Activated CD4-positive, alpha-beta memory T cell treated with anti-CD3 and anti-CD28 coated beads for 36 hours (primary cell): ENCODE results near the gene ANKRD13A. TPM values are rescaled to one million over a fixed set of nuclear protein-coding genes. Genes with fewer than 3 reads are reported as not detected.

Source experiments
- CTCF ChIA-PET: fragments of 350-600 bp; sonication (Branson Sonifier 250); formaldehyde crosslinking; loops from one replicate; lab custom pipeline; 2021; ENCODE audit warnings: antibody characterized with exemption, inconsistent platforms; lab: Charles Lee
- POLR2A ChIA-PET: fragments of 350-600 bp; sonication (Branson Sonifier 250); formaldehyde crosslinking; loops from one replicate; lab custom pipeline; 2021; ENCODE audit warnings: antibody characterized with exemption; lab: Charles Lee
- DNase-seq: peaks from one replicate; pipeline ENCODE4 v3.0.0-alpha.2; 2020
- H3K27ac Mint-ChIP-seq: one replicate; pipeline ENCODE4 v1.8.0; 2021; ENCODE audit warnings: mixed read lengths
- H3K27me3 Mint-ChIP-seq: one replicate; pipeline ENCODE4 v1.8.0; 2021; ENCODE audit warnings: mixed read lengths
- H3K36me3 Mint-ChIP-seq: one replicate; pipeline ENCODE4 v1.8.0; 2021; ENCODE audit warnings: mixed read lengths
- H3K4me1 Mint-ChIP-seq: one replicate; pipeline ENCODE4 v1.8.0; 2021; ENCODE audit warnings: low read depth, mixed read lengths
- H3K4me3 Mint-ChIP-seq: one replicate; pipeline ENCODE4 v1.8.0; 2021; ENCODE audit warnings: mild to moderate bottlenecking, mixed read lengths
- H3K9me3 Mint-ChIP-seq: one replicate; pipeline ENCODE4 v1.8.0; 2021; ENCODE audit warnings: mixed read lengths
- intact Hi-C: fragments of 100-400 bp; cut with micrococcal nuclease; formaldehyde crosslinking; loops from one replicate; pipeline ENCODE4 v1.15.1; 2023
- total RNA-seq, 2 experiments: library from RNA; stranded (reverse); gene quantifications; one replicate each; pipeline ENCODE4 v1.2.3, GENCODE V29; 2021

The ANKRD13A gene
- total RNA-seq, 2 experiments from 2014 or later, result 45.0 to 46.6 TPM

- peak overlapping the region; percentile 95 for H3K27ac Mint-ChIP-seq
- H3K36me3 Mint-ChIP-seq, result peaks cover 5% of the 10 kb centered on the region
- H3K4me1 Mint-ChIP-seq, result peaks cover 58% of the 10 kb centered on the region
- H3K4me3 Mint-ChIP-seq, result peak overlapping the region; percentile 96
- intact Hi-C loops, result loop anchor here (1.0 to 10.0 kb wide), 4 partner anchors 15 to 588 kb away; partner anchors contain the start of genes ATP2A2, C12orf76 and PPTC7
- ChIA-PET POLR2A (interaction anchor here (0.9 to 1.6 kb wide), 4 partner anchors 11 to 29 kb away, joined by 3 to 4 read pairs (median 3); no protein-coding TSS in a partner anchor), CTCF (no interaction called here)
- H3K9me3 Mint-ChIP-seq, result no peaks in the 10 kb centered on the region
- no peak for DNase-seq
- H3K27me3 Mint-ChIP-seq, result no peaks in the 10 kb centered on the region
Observed at GRCh38 chr12:109996483-109996853, 2.8 kb upstream of the ANKRD13A start.

GRCh38 chr12:109997393-109997792, 1.8 kb upstream of the ANKRD13A start:
- ChIA-PET POLR2A (no interaction called here), CTCF (interaction anchor here (0.6 kb wide), 1 partner anchor 434 kb away, joined by 3 read pairs; no protein-coding TSS in a partner anchor)
- DNase-seq, result no peak
- H3K27ac Mint-ChIP-seq, result peak overlapping the region; percentile 29
- intact Hi-C loops, result loop anchor here (2.0 to 10.0 kb wide), 3 partner anchors 51 to 587 kb away; partner anchors contain the start of genes ATP2A2, C12orf76 and PPTC7
- H3K4me3 Mint-ChIP-seq, result no peak overlapping the region
- H3K4me1 Mint-ChIP-seq, result peaks cover 57% of the 10 kb centered on the region
- H3K27me3 Mint-ChIP-seq, result no peaks in the 10 kb centered on the region
- H3K36me3 Mint-ChIP-seq, result peaks cover 5% of the 10 kb centered on the region
- no peaks in the 10 kb centered on the region for H3K9me3 Mint-ChIP-seq

GRCh38 chr12:109998241-109998903, 858 bp upstream of the ANKRD13A start:
- POLR2A ChIA-PET, result interaction anchor here (0.9 to 1.3 kb wide), 4 partner anchors 10 to 98 kb away, joined by 3 to 4 read pairs (median 4); no protein-coding TSS in a partner anchor

GRCh38 chr12:109999649-109999971, 380 bp downstream of the ANKRD13A start:
- peaks cover 8% of the 10 kb centered on the region for H3K36me3 Mint-ChIP-seq
- H3K27ac Mint-ChIP-seq, result peak overlapping the region; percentile 88
- peaks cover 58% of the 10 kb centered on the region for H3K4me1 Mint-ChIP-seq
- no peaks in the 10 kb centered on the region for H3K9me3 Mint-ChIP-seq
- CTCF ChIA-PET, result interaction anchor here (1.1 to 1.4 kb wide), 3 partner anchors 11 to 154 kb away, joined by 3 read pairs; partner anchors contain the start of gene TCHP
- peak; percentile 21 for DNase-seq
- intact Hi-C loops, result loop anchor here (1.0 to 10.0 kb wide), 3 partner anchors 99 to 585 kb away; partner anchors contain the start of genes ATP2A2, PPTC7 and TCHP
- no peaks in the 10 kb centered on the region for H3K27me3 Mint-ChIP-seq
- H3K4me3 Mint-ChIP-seq, result peak overlapping the region; percentile 98
- POLR2A ChIA-PET, result interaction anchor here (1.1 kb wide), 2 partner anchors 15 to 26 kb away, joined by 3 read pairs; no protein-coding TSS in a partner anchor

More at GRCh38 chr12:109998241-109998903, 858 bp upstream of the ANKRD13A start:
- H3K4me1 Mint-ChIP-seq, result peaks cover 56% of the 10 kb centered on the region
- no peaks in the 10 kb centered on the region for H3K27me3 Mint-ChIP-seq
- no peak for DNase-seq
- intact Hi-C loops, result loop anchor here (10.0 kb wide), 2 partner anchors 286 to 586 kb away; partner anchors contain the start of genes ATP2A2 and PPTC7
- CTCF ChIA-PET, result interaction anchor here (0.6 to 1.4 kb wide), 4 partner anchors 10 to 586 kb away, joined by 3 to 4 read pairs (median 3); no protein-coding TSS in a partner anchor
- H3K27ac Mint-ChIP-seq, result peak overlapping the region; percentile 98
- H3K9me3 Mint-ChIP-seq, result no peaks in the 10 kb centered on the region
- H3K4me3 Mint-ChIP-seq, result peak overlapping the region; percentile 92
- H3K36me3 Mint-ChIP-seq, result peaks cover 8% of the 10 kb centered on the region

GRCh38 chr12:109999983-110000505, 814 bp downstream of the ANKRD13A start:
- Mint-ChIP-seq H3K4me3 (peak overlapping the region; percentile 98), H3K27ac (peak overlapping the region; percentile 88), H3K27me3 (no peaks in the 10 kb centered on the region), H3K9me3 (no peaks in the 10 kb centered on the region), H3K4me1 (peaks cover 58% of the 10 kb centered on the region), H3K36me3 (peaks cover 8% of the 10 kb centered on the region)
- CTCF ChIA-PET, result interaction anchor here (1.1 to 1.4 kb wide), 3 partner anchors 11 to 155 kb away, joined by 3 read pairs; partner anchors contain the start of gene TCHP
- POLR2A ChIA-PET, result interaction anchor here (1.1 kb wide), 2 partner anchors 14 to 27 kb away, joined by 3 read pairs; no protein-coding TSS in a partner anchor
- peak; percentile 45 for DNase-seq
- intact Hi-C loops, result loop anchor here (1.0 to 10.0 kb wide), 4 partner anchors 100 to 585 kb away; partner anchors contain the start of genes ATP2A2, PPTC7 and TCHP

GRCh38 chr12:110001596-110001995, 2.4 kb downstream of the ANKRD13A start:
- Mint-ChIP-seq H3K27ac (no peak overlapping the region), H3K27me3 (no peaks in the 10 kb centered on the region), H3K36me3 (peaks cover 7% of the 10 kb centered on the region), H3K4me3 (peak overlapping the region; percentile 98), H3K4me1 (peaks cover 69% of the 10 kb centered on the region), H3K9me3 (no peaks in the 10 kb centered on the region)
- no peak for DNase-seq
- intact Hi-C loops, result loop anchor here (5.0 kb wide), 1 partner anchor 114 kb away; no protein-coding TSS in a partner anchor
- ChIA-PET CTCF (interaction anchor here (1.0 kb wide), 1 partner anchor 41 kb away, joined by 3 read pairs; no protein-coding TSS in a partner anchor), POLR2A (no interaction called here)

GRCh38 chr12:110002676-110003515, 3.7 kb downstream of the ANKRD13A start:
- ChIA-PET POLR2A (no interaction called here), CTCF (no interaction called here)
- Mint-ChIP-seq H3K9me3 (peaks cover 2% of the 10 kb centered on the region), H3K4me1 (peaks cover 72% of the 10 kb centered on the region), H3K4me3 (no peak overlapping the region), H3K27me3 (no peaks in the 10 kb centered on the region), H3K27ac (peak overlapping the region; percentile 9), H3K36me3 (peaks cover 15% of the 10 kb centered on the region)
- intact Hi-C loops, result loop anchor here (5.0 kb wide), 1 partner anchor 116 kb away; no protein-coding TSS in a partner anchor
- no peak for DNase-seq

- Mint-ChIP-seq H3K27me3 (no peaks in the 10 kb centered on the region), H3K36me3 (peaks cover 21% of the 10 kb centered on the region), H3K9me3 (peaks cover 3% of the 10 kb centered on the region), H3K27ac (peak overlapping the region; percentile 38), H3K4me1 (peaks cover 78% of the 10 kb centered on the region), H3K4me3 (no peak overlapping the region)
- ChIA-PET POLR2A (interaction anchor here (0.6 to 1.3 kb wide), 6 partner anchors 9 to 619 kb away, joined by 3 read pairs; partner anchors contain the start of gene GIT2), CTCF (interaction anchor here (0.9 to 1.3 kb wide), 2 partner anchors 11 to 21 kb away, joined by 3 to 6 read pairs; no protein-coding TSS in a partner anchor)
- intact Hi-C loops, result loop anchor here (2.0 to 5.0 kb wide), 2 partner anchors 36 to 117 kb away; no protein-coding TSS in a partner anchor
- DNase-seq, result no peak
Observed at GRCh38 chr12:110004598-110004997, 5.4 kb downstream of the ANKRD13A start.

- peak overlapping the region; percentile 70 for H3K27ac Mint-ChIP-seq
- ChIA-PET CTCF (interaction anchor here (1.3 kb wide), 1 partner anchor 22 kb away, joined by 6 read pairs; no protein-coding TSS in a partner anchor), POLR2A (interaction anchor here (0.9 to 1.3 kb wide), 2 partner anchors 10 to 33 kb away, joined by 3 read pairs; partner anchors contain the start of gene GIT2)
- intact Hi-C loops, result loop anchor here (1.0 to 5.0 kb wide), 3 partner anchors 18 to 35 kb away; no protein-coding TSS in a partner anchor
- no peaks in the 10 kb centered on the region for H3K27me3 Mint-ChIP-seq
- peaks cover 21% of the 10 kb centered on the region for H3K36me3 Mint-ChIP-seq
- peaks cover 3% of the 10 kb centered on the region for H3K9me3 Mint-ChIP-seq
- peaks cover 84% of the 10 kb centered on the region for H3K4me1 Mint-ChIP-seq
- H3K4me3 Mint-ChIP-seq, result peak overlapping the region; percentile 14
- DNase-seq, result peak; percentile 67
Observed at GRCh38 chr12:110005319-110005973, 6.2 kb downstream of the ANKRD13A start.

- peaks cover 3% of the 10 kb centered on the region for H3K9me3 Mint-ChIP-seq
- intact Hi-C loops, result loop anchor here (5.0 kb wide), 1 partner anchor 34 kb away; no protein-coding TSS in a partner anchor
- peaks cover 21% of the 10 kb centered on the region for H3K36me3 Mint-ChIP-seq
- POLR2A ChIA-PET, result no interaction called here
- no peak for DNase-seq
- H3K4me1 Mint-ChIP-seq, result peaks cover 86% of the 10 kb centered on the region
- no peak overlapping the region for H3K27ac Mint-ChIP-seq
- CTCF ChIA-PET, result no interaction called here
- no peaks in the 10 kb centered on the region for H3K27me3 Mint-ChIP-seq
- no peak overlapping the region for H3K4me3 Mint-ChIP-seq
Observed at GRCh38 chr12:110006115-110006514, 6.9 kb downstream of the ANKRD13A start.
